ENCODE data around the gene UQCC5. TPM values are rescaled to one million over a fixed set of nuclear protein-coding genes. Genes with fewer than 3 reads are reported as not detected.

Gene UQCC5, protein sequence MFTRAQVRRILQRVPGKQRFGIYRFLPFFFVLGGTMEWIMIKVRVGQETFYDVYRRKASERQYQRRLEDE
- 59.6 to 74.1 TPM (median 64.1 TPM) in 5 replicates for total RNA-seq (2022; extraction: Qiagen RNA extraction)

DNA sequence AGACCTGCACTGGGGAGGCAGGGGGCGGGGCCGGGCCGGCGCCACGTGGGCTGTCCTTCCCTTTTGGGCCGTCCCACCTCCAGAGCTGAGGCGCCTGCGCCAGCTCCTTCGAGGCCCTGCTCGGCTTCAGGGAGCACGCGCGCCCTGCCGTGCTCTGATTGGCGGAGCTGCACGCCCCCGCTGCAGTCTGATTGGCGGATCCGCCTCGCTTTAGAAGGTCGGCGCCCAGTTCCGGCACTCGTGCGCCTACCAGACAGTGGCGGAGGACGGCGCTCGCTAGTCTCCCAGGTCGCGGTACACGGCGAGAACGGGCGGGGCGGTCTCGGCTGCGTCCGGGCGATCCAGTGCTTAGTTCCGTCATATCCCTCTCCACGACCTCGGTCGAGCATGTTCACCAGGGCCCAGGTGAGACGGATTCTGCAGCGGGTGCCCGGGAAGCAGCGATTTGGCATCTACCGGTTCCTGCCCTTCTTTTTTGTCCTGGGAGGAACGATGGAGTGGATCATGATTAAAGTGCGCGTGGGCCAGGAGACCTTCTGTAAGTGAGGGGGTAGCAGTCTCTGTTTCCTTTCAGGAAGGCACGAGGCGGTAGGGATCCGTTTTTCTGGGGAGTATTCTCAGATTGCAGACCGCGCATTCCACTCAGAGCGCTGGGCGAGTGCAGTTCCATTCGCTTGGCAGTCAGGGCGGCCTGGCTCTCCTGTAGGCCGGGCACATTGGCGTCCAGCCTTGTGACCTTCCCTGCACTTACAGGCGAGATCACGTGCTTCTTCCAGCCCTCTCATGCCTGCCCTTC lies at the start of gene UQCC5:
TSS of gene UQCC5 (plus strand) at position 237 of the 796 bp plus-strand sequence. CDS start at position 388, 151 bp downstream.

DNA sequence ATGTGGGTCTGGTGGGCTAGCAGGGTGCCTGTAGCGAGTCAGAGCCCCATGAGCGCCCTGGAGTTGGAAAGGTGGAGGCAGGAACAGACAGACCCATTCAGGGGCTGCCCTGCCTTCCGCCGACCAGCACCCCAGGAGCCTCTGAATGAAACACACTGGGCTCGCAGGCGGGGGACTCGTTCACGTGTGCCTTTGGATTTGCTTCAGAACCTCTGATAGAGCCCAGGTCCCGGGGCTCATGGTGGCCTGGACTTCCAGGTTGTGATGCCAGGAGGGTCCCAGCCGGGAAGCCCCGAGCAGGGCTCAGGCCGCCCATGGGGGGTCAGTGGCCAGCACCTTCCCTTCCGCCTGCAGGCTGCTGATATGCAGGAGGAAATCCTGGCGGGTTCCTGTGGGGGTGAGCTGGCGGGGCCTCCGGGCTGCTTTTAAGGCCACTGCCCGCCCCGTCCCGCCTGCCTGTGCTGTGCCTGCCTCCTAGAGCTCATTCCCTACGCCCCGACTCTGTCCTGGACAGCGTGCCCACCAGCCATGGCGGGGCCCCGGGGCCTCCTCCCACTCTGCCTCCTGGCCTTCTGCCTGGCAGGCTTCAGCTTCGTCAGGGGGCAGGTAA lies 41.4 kb upstream of the UQCC5 start, which contains the start of gene STAB1:
TSS of gene STAB1 (plus strand) at position 453 of the 610 bp plus-strand sequence. CDS start at position 529, 76 bp downstream.

DNA sequence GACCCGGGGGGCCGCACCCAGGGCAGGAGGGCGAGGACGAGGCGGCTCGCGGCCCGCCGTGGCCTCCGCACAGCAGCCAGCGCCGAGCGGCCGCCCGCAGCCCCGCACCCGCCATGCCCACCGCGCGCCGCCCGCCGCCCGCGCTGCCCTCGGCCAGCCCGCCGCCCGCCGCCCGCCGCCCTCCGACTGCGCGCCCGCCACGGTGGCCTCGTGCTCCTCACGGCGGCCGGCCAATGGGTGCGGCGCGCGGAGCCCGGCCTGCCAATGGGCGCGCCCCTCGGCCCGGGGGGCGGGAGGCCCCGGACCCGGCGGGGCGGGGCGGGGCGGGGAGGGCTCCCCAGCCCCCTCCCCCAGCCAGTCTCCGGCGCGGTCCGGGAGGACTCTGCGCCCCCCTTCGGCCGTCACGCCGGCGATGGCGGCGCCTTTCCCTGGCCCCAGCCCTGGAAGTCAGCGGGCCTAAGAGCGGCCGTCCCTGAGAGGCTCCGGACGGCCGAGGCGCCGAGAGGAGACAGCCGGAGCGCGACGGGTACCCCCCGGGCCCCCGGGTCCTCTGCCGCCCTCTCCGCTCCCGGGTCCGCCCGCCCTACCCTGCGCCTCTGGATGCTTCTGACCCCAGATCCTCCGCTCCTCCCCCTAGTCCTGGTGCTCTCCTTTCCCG lies 2.7 kb upstream of the UQCC5 start, which contains the start of gene NT5DC2:
TSS of gene NT5DC2 (minus strand) at position 235 of the 658 bp plus-strand sequence. CDS start at position 115, 120 bp downstream.

Other genes with a start within 250 kb of the UQCC5 start
- gene GLYCTK, start 248.8 kb upstream of the UQCC5 start, total RNA-seq (2022; extraction: Qiagen RNA extraction) = 3.4 to 5.1 TPM (median 4.4 TPM) in 5 replicates
- gene DNAH1, start 220.3 kb upstream of the UQCC5 start, total RNA-seq (2022; extraction: Qiagen RNA extraction) = 0.78 to 1.2 TPM (median 0.93 TPM) in 5 replicates
- gene BAP1, start 126.6 kb upstream of the UQCC5 start, total RNA-seq (2022; extraction: Qiagen RNA extraction) = 30.5 to 41.0 TPM (median 39.4 TPM) in 5 replicates
- gene PHF7, start 125.9 kb upstream of the UQCC5 start, total RNA-seq (2022; extraction: Qiagen RNA extraction) = 1.8 to 3.1 TPM (median 2.8 TPM) in 5 replicates
- 0.09 to 0.32 TPM (median 0.17 TPM) in 5 replicates for gene SEMA3G, start 91.5 kb upstream of the UQCC5 start, total RNA-seq (2022; extraction: Qiagen RNA extraction)
- 0.92 to 1.5 TPM (median 1.2 TPM) in 5 replicates for gene TNNC1, start 82.6 kb upstream of the UQCC5 start, total RNA-seq (2022; extraction: Qiagen RNA extraction)
- gene NISCH, start 81.0 kb upstream of the UQCC5 start, total RNA-seq (2022; extraction: Qiagen RNA extraction) = 11.4 to 16.8 TPM (median 16.1 TPM) in 5 replicates
- gene STAB1, start 41.3 kb upstream of the UQCC5 start, total RNA-seq (2022; extraction: Qiagen RNA extraction) = 0.03 to 0.05 TPM in 2 of 5 replicates, not detected in the others
- 76.1 to 109 TPM (median 105 TPM) in 5 replicates for gene NT5DC2, start 2.7 kb upstream of the UQCC5 start, total RNA-seq (2022; extraction: Qiagen RNA extraction)
- gene PBRM1, start 149.3 kb downstream of the UQCC5 start, total RNA-seq (2022; extraction: Qiagen RNA extraction) = 9.8 to 15.1 TPM (median 14.7 TPM) in 5 replicates
- gene GNL3, start 149.4 kb downstream of the UQCC5 start, total RNA-seq (2022; extraction: Qiagen RNA extraction) = 91.2 to 148 TPM (median 94.3 TPM) in 5 replicates
- 33.4 to 43.7 TPM (median 38.6 TPM) in 5 replicates for gene GLT8D1, start 169.2 kb downstream of the UQCC5 start, total RNA-seq (2022; extraction: Qiagen RNA extraction)
- 151 to 178 TPM (median 163 TPM) in 5 replicates for gene SPCS1, start 169.5 kb downstream of the UQCC5 start, total RNA-seq (2022; extraction: Qiagen RNA extraction)
- 10.6 to 15.1 TPM (median 12.9 TPM) in 5 replicates for gene NEK4, start 234.3 kb downstream of the UQCC5 start, total RNA-seq (2022; extraction: Qiagen RNA extraction)
- not detected in 5 replicates for gene ITIH1, start 241.0 kb downstream of the UQCC5 start, total RNA-seq (2022; extraction: Qiagen RNA extraction)